ENCODE measurements around the gene AADAT. TPM values are rescaled to one million over a fixed set of nuclear protein-coding genes. Genes with fewer than 3 reads are reported as not detected.
"Not testable (repeated sequence)": the region's sequence is repeated elsewhere in the genome, so short reads cannot be mapped to it uniquely, and the experiment has no call there.

The AADAT gene
- total and polyA plus RNA-seq, 9 donors = 3.1 to 11.3 (median 5.1) TPM

- 85 to 90% (median 88%) methylated on average over 2 of the region's 2 CpGs for WGBS, 3 donors
- H3K27ac ChIP-seq = no peak overlapping the region
- no peaks in the 10 kb centered on the region for H3K27me3 ChIP-seq
- intact Hi-C loops (cut with DNase I) = no loop called here
- no peaks in the 10 kb centered on the region for H3K36me3 ChIP-seq
- no peak for TF ChIP-seq EP300 (IDR thresholded peaks at IDR 0.05)
- no peak for TF ChIP-seq CTCF (IDR thresholded peaks at IDR 0.05)
- no peak for TF ChIP-seq POLR2A (IDR thresholded peaks at IDR 0.05)
- H3K9me3 ChIP-seq = no peaks in the 10 kb centered on the region
- DNase-seq = no peak
- H3K4me1 ChIP-seq (ENCODE audit: insufficient read depth) = no peaks in the 10 kb centered on the region
- H3K4me3 ChIP-seq = no peak overlapping the region
Observed at GRCh38 chr4:170051402-170051801, 38.4 kb downstream of the AADAT start.

- intact Hi-C loops (cut with DNase I) = loop anchor here (5.0 to 10.0 kb wide), 3 partner anchors 235 to 245 kb away; no protein-coding TSS in a partner anchor
- H3K36me3 ChIP-seq = no peaks in the 10 kb centered on the region
- 67 to 73% (median 73%) methylated on average over 6 of the region's 6 CpGs for WGBS, 3 donors
- no peak for DNase-seq
- no peak overlapping the region for H3K27ac ChIP-seq
- H3K9me3 ChIP-seq = no peaks in the 10 kb centered on the region
- no peak for TF ChIP-seq EP300 (IDR thresholded peaks at IDR 0.05)
- H3K4me3 ChIP-seq = no peak overlapping the region
- H3K4me1 ChIP-seq (ENCODE audit: insufficient read depth) = no peaks in the 10 kb centered on the region
- no peaks in the 10 kb centered on the region for H3K27me3 ChIP-seq
Observed at GRCh38 chr4:170049766-170050165, 40.0 kb downstream of the AADAT start.

GRCh38 chr4:170047771-170048354 lies 41.9 kb downstream of the AADAT start:
- no peaks in the 10 kb centered on the region for H3K4me1 ChIP-seq (ENCODE audit: insufficient read depth)
- 7 to 16% (median 10%) methylated on average over 4 of the region's 4 CpGs for WGBS, 3 donors
- DNase-seq = peak in 4 of 5 donors; percentile 35 to 45 (median 40)
- H3K36me3 ChIP-seq = no peaks in the 10 kb centered on the region
- no peaks in the 10 kb centered on the region for H3K27me3 ChIP-seq
- no peaks in the 10 kb centered on the region for H3K9me3 ChIP-seq
- no peak overlapping the region for H3K27ac ChIP-seq
- intact Hi-C loops (cut with DNase I) = loop anchor here (5.0 to 10.0 kb wide), 3 partner anchors 233 to 243 kb away; no protein-coding TSS in a partner anchor
- TF ChIP-seq CTCF (IDR thresholded peaks at IDR 0.05) = peak in 2 of 3 donors; percentile 16 to 52
- no peak for TF ChIP-seq POLR2A (IDR thresholded peaks at IDR 0.05)
- H3K4me3 ChIP-seq = no peak overlapping the region

- H3K4me1 ChIP-seq (ENCODE audit: insufficient read depth); H3K36me3 ChIP-seq; H3K4me3 ChIP-seq; H3K27me3 ChIP-seq; H3K9me3 ChIP-seq; DNase-seq; H3K27ac ChIP-seq: not testable (repeated sequence)
- intact Hi-C loops (cut with DNase I) = loop anchor here (5.0 to 10.0 kb wide), 3 partner anchors 231 to 241 kb away; no protein-coding TSS in a partner anchor
- 96 to 97% (median 97%) methylated on average over 17 to 20 of the region's 24 CpGs for WGBS, 3 donors
Observed at GRCh38 chr4:170046156-170046555, 43.6 kb downstream of the AADAT start.

- H3K4me3 ChIP-seq = no peak overlapping the region
- TF ChIP-seq POLR2A (IDR thresholded peaks at IDR 0.05) (no peak), EP300 (IDR thresholded peaks at IDR 0.05) (no peak), CTCF (IDR thresholded peaks at IDR 0.05) (no peak)
- WGBS, 3 donors = 80 to 81% (median 81%) methylated on average over 12 of the region's 12 CpGs
Observed at GRCh38 chr4:170040031-170040680, 49.6 kb downstream of the AADAT start.

More at GRCh38 chr4:170040031-170040680, 49.6 kb downstream of the AADAT start:
- Histone ChIP-seq H3K27me3 (no peaks in the 10 kb centered on the region), H3K27ac (no peak overlapping the region), H3K36me3 (no peaks in the 10 kb centered on the region), H3K9me3 (no peaks in the 10 kb centered on the region), H3K4me1 (ENCODE audit: insufficient read depth) (no peaks in the 10 kb centered on the region)
- intact Hi-C loops (cut with DNase I) = loop anchor here in 2 of 4 donors (10.0 kb wide), 2 partner anchors 225 to 235 kb away; no protein-coding TSS in a partner anchor
- no peak for DNase-seq

All from ovary (tissue), 9 donors.